GM21529 (cell line): ENCODE results near the gene SLC52A1.
A peak's percentile ranks its signal among the peaks of the same experiment; 100 is the strongest.
"Not testable (repeated sequence)": the region's sequence is repeated elsewhere in the genome, so short reads cannot be mapped to it uniquely, and the experiment has no call there.

ENCODE experiments used
- ATAC-seq: cut with Tn5 transposase; IDR thresholded peaks from one replicate; pipeline ENCODE4 v1.9.1; 2021; ENCODE audit not compliant: unreplicated experiment

The SLC52A1 gene

DNA sequence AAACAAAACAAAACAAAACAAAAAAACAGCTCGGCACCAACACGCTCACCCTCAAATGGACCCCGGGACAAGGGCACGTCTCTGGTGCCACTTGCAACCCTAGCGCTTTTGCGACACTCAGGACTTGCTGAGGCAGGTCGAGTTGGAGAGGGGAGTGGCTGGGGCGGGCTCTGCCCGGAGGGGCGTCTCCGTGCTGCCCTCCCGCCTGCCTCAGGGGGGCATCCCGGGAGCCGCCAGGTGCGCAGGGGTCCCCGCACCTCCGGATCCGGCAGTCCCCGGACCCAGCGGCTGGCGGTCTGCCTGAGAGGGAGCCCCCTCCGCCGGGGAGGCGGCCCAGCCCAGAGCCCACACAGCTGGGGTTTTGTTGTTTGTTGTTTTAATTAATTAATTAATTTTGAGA, at the start of gene SLC52A1:
SLC52A1 (minus strand) TSS at position 112 of the 400 bp plus-strand sequence. CDS start 820 bp downstream, outside the sequence.
- no peak for ATAC-seq

GRCh38 chr17:5080591-5080990, 45.4 kb upstream of the SLC52A1 start:
- no peak for ATAC-seq

DNA sequence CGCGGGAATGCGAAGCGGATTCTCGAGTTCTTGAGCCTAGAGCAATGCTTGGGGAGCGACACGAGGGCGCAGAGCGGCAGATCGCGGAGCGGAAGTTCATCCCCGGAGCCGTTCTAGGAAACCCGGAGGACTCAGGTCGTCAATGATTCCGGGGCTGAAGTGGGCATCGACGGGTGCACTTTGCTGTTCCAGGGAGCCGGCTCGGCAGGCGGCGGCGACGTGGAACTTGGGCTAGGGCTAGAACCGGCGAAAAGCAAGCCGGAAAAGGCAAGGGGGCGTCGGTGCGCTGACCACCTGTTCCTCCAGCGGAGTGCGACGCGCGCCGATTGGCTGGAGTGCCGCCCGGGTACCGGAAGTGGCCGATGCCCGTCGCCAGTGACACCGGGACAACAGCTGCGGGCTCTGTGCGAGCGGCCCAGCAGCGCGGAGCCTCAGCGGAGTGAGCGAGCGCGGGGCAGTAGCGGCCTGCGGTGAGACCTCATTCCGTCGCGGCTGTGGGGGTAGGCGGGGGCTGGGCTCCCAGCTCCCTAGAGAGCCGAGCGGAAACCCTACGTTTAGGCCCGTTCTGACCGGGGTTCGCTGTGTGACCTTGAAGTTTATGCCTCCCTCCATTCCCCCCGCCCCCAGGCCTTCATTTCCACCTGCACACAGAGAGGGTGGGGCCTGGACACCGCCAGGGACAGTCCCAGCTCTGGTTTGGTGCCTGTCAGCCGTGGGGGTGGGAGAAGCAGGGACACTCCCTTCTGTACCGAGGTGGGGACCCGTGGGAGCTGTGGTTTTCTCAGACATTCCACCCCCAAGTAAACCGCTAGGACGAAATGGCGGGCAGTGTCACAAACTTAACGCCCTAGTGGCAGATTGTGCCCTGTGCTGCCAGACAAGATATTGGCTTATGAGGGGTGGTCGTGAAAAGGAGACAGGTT, 43.1 kb upstream of the SLC52A1 start, which contains the start of gene ZFP3:
ZFP3 (plus strand) TSS at position 362 of the 923 bp plus-strand sequence. CDS start 13,038 bp downstream, outside the sequence.
- peak; percentile 77 for ATAC-seq

DNA sequence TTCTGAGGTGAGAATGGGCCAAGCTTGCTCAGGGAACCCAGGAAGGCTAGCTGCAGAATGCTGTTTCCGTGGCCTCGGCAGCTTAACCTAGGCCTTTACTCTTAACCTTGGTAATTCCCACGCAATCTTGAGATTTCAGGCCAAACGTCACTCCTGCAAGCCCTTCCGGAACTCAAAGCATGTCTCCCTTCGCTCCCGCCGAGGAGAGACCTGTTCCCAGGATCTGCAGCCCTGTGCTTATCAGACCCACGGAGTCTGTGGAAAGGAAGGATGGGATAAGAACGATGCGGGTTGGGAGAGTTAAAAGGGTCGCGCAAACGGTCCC, 42.5 kb upstream of the SLC52A1 start:
- no peak for ATAC-seq

DNA sequence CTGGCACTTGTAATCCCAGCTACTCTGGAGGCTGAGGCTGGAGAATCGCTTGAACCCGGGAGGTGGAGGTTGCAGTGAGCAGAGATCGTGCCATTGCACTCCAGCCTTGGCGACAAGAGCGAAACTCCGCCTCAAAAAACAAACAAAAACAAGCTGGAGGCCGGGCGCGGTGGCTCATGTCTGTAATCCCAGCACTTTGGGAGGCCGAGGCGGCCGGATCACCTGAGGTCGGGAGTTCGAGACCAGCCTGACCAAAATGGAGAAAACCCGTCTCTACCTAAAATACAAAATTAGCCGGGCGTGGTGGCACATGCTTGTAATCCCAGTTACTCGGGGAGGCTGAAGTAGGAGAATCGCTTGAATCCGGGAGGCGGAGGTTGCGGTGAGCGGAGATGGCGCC, 42.0 kb upstream of the SLC52A1 start:
- not testable (repeated sequence) for ATAC-seq

DNA sequence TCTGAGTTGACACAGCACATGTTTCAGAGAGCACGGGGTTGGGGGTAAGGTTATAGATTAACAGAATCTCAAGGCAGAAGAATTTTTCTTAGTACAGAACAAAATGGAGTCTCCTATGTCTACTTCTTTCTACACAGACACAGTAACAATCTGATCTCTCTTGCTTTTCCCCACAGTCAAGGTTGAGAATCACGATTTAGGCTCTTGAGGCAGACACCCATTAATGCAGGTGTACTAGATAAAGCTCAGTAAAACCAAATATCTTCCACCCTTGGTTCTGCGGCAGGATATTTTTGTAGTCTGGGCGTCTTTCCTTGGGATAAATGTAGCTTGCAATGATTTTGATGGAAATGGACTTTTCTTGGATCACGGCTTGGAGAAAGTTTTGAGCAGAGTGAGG, 40.2 kb upstream of the SLC52A1 start:
- ATAC-seq, result not testable (repeated sequence)

DNA sequence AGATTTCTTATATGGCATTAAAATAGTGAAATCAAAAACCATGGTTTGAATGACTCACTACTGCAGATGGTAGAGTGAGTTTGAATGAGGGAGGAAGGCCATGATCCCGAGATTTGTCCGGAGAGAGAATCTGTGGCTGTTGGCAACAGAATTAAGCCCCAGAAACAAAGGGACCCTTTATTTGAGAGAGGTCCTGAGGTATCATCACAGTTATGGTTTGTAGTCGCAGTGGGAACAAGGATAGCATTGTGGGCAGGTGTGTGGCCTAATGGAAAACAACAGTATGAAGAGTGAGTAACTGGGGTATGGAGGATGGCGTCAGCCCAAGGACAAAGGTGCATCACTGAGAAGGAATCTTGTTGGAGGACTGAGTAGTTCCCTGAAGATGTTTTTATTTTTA, 34.5 kb upstream of the SLC52A1 start:
- ATAC-seq, result no peak

- ATAC-seq, result no peak
These were observed 33.0 kb upstream of the SLC52A1 start for GRCh38 chr17:5068236-5068635.

DNA sequence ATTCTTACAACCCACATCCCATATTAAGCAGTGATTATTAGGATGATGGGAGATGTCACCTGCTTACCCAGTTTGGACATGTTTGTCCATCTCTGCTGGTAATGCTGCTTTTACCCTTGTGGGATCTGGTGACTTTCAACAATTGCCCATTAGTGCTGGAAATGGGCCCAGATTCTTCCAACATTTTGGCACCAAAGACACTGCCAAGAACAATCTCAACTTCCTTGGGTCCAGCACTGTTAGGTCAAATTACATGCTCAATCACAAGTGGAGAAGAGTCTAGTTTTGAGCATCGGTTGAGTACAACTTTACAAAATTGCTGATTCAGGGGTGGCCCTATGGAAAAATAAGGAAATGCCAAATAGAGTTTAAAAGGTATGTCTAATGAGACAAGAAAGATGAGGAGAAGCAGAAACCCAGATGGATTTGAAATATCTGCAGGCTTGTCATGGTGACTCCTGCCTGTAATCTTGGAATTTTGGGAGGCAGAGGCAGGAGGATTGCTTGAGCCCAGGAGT, 30.1 kb upstream of the SLC52A1 start:
- ATAC-seq, result no peak

GRCh38 chr17:5055543-5055942, 20.3 kb upstream of the SLC52A1 start:
- ATAC-seq, result no peak

- ATAC-seq, result no peak
These were observed 15.1 kb upstream of the SLC52A1 start for GRCh38 chr17:5050278-5050677.

- ATAC-seq, result no peak
These were observed 14.2 kb upstream of the SLC52A1 start for GRCh38 chr17:5049314-5049841.

- no peak for ATAC-seq
These were observed 12.2 kb upstream of the SLC52A1 start for GRCh38 chr17:5047446-5047845.

DNA sequence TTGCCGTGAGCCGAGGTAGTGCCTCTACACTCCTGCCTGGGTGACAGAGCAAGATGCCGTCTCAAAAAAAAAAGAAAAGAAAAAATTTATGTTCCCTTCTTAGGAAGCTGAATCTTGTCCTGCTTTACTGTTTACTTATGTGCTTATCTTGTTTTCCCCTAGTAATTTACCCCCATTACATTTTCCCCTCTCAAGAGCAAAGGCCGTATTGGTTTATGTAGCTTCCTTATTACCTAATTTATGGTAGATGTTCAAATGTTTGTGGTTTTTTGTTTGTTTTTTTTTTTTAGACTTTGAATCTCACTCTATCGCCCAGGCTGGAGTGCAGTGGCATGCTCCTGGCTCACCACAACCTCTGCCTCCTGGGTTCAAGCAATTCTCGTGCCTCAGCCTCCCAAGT, 10.3 kb upstream of the SLC52A1 start:
- no peak for ATAC-seq

DNA sequence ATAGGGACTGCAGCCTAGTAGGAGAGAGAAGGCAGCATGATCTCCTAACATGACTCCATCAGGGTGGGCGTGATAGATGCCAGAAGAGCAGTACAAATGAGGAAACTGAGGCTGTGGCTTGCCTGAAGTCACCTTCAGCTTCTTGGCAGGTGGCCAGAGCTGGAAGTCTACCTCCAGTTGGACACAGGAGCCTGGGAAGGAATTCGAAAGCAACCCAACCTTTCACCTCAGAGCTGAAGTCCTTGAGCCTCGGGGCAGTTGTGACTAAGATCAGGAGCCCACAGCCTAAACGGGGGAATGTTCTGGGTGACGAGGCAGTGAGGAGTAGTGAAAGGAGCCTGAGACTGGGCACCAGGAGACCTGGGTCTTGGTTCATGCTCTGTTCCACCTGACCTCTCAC, 9.4 kb upstream of the SLC52A1 start:
- no peak for ATAC-seq

DNA sequence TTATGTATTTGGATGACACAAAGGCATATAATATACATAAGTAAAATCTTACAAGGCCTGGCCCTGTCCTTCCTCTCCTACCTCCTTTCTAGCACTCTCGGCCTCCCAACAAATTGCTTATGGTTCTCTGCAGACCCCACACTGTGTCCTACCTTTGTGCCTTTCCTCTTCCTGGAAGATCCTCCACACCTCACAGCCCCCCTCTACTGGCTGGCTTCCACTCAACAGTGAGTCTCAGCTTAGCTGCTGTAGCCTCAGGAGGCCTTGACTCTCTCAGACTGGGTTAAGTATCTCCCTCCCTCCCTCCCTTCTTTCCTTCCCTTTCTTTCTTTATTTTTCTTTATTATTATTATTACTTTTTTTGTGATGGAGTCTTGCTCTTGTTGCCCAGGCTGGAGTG, 8.3 kb upstream of the SLC52A1 start:
- no peak for ATAC-seq

DNA sequence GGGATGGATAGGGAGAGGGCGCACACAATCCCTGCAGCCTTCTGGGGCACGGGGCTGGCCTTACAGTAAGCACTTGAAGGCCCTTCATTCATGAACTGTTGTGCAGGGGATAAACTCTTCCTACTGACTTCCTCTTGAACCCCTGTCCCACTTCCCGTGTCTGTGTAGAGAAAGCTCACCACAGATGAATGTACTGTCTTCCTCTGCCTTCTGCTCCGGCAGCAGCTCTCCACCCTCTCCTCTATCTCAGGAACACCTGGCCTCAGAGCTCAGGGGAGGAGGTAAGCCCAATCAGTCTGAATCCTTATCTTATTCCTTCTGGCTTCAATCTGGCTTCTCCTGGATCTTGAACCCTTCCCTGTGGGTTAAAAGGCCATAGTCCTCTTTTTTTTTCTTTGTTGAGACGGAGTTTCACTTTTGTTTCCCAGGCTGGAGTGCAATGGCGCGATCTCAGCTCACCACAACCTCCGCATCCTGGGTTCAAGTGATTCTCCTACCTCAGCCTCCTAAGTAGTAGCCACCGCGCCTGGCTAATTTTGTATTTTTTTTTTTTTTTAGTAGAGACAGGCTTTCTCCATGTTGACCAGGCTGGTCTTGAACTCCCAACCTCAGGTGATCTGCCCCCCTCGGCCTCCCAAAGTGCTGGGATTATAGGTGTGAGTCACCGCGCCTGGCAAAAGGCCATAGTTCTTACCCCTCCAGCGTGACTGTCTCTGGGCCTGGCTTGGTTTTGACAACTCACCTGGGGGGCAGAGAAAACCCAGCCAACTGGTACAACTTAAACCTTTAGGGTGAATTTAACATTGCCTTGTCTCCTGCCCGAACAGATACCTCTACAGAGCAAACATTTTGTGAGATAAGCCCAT, 7.2 kb upstream of the SLC52A1 start:
- no peak for ATAC-seq

GRCh38 chr17:5034651-5035050, 575 bp downstream of the SLC52A1 start:
- ATAC-seq, result no peak

DNA sequence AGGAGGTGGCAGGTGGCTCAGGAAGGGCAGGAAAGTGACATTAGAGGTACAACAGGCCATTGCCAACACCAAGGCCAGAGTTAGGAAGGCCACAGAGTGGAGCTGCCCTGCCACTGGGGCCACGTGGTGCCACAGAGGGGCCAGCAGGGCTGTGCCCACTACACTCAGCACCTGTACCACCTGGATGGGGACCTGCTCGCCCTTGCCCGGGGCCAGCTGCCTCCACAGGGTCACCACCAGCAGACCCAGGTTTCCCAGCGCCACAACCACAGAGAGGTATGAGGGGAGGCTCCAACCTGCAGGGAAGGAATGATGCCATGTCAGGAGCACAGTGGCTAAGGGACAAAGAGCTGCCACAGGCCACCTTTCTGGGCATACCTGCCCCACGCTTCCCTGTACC, 1.2 kb downstream of the SLC52A1 start:
- ATAC-seq, result no peak

DNA sequence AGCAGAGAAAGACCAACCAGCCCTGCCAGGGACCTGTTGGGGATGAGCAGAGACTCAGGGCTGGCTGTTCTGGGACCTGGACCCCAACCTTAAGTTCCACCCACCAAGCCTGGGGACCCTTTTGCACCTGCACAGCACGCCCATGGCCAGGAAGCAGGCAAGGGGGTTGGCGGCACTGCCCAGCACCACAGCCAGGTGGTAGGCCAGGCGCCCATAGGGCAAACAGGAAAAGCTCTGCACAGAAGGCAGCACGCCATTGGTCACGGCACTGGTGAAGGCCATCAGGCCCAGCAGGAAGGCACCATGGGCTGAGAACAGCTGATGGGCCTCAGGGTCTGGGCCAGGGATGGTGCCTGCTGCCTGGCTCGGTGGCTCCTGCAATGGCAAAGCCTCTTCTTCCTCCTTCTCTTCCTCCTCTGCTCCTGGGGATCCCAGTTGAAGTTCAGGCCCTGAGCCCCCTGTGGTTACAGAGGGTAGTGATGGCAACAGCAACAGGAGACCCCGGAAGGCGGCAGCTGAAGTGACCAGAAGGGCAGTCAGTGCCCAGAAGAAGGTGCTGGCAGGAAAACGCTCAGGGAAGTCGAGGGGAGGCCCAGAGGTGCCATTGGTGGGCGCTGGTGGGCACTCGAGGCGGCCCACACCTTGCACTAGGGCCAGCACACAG, 1.7 kb downstream of the SLC52A1 start:
- ATAC-seq, result no peak

DNA sequence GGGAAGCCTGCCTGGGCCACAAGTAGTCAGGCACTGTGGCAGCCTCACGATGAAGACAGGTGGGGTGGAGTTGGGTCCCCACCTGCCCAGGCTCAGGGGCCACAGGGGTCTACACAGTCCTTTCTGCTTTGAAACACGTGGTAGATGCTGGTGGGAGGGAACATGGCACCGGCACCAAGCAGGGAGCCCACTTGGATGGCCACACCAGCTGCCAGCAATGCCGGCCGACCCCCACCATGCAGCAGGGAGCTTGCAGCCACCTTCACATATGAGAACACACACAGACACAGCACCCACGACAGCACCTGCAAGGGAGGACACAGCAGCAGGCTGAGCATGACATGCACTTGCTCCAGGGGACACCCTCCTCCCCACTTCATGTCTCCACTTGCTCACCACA, 2.4 kb downstream of the SLC52A1 start:
- no peak for ATAC-seq
